Stimulated activated CD8-positive, alpha-beta memory T cell treated with anti-CD3 and anti-CD28 coated beads, Interleukin-7, amount 100 ng/mL, for 48 hours (primary cell): ENCODE measurements around the gene GRIN2A.
A peak's percentile ranks its signal among the peaks of the same experiment; 100 is the strongest.

Source experiments
- DNase-seq, 2 donors: peaks; one replicate each; pipeline ENCODE4 v3.0.0-alpha.2; 2020; ENCODE audit warnings: low read depth in 1 of 2; ENCODE audit errors: extremely low read depth in 1 of 2

The GRIN2A gene

GRCh38 chr16:9971907-9972306, 210.3 kb downstream of the GRIN2A start:
- DNase-seq = no peak

- no peak for DNase-seq
These were observed 211.4 kb downstream of the GRIN2A start for GRCh38 chr16:9970796-9971195.

- no peak for DNase-seq
These were observed 212.0 kb downstream of the GRIN2A start for GRCh38 chr16:9970244-9970643.

- no peak for DNase-seq
These were observed 212.6 kb downstream of the GRIN2A start for GRCh38 chr16:9969580-9969979.

- peak in 1 of 2 donors; percentile 1 for DNase-seq
These were observed 215.6 kb downstream of the GRIN2A start for GRCh38 chr16:9966569-9967157.

- no peak for DNase-seq
These were observed 217.1 kb downstream of the GRIN2A start for GRCh38 chr16:9965079-9965478.

- DNase-seq = no peak
These were observed 217.8 kb downstream of the GRIN2A start for GRCh38 chr16:9964426-9964825.

GRCh38 chr16:9957433-9957832, 224.8 kb downstream of the GRIN2A start:
- DNase-seq = no peak

- no peak for DNase-seq
These were observed 225.2 kb downstream of the GRIN2A start for GRCh38 chr16:9957002-9957401.

- no peak for DNase-seq
These were observed 226.6 kb downstream of the GRIN2A start for GRCh38 chr16:9955677-9956076.

GRCh38 chr16:9953908-9954570, 228.2 kb downstream of the GRIN2A start:
- no peak for DNase-seq

GRCh38 chr16:9950658-9951057, 231.6 kb downstream of the GRIN2A start:
- no peak for DNase-seq

GRCh38 chr16:9949396-9949795, 232.8 kb downstream of the GRIN2A start:
- no peak for DNase-seq

- DNase-seq = no peak
These were observed 233.3 kb downstream of the GRIN2A start for GRCh38 chr16:9948933-9949332.

- no peak for DNase-seq
These were observed 236.1 kb downstream of the GRIN2A start for GRCh38 chr16:9946022-9946720.

GRCh38 chr16:9943121-9943520, 239.1 kb downstream of the GRIN2A start:
- no peak for DNase-seq

- DNase-seq = no peak
These were observed 241.0 kb downstream of the GRIN2A start for GRCh38 chr16:9941245-9941644.

GRCh38 chr16:9934723-9935508, 247.3 kb downstream of the GRIN2A start:
- no peak for DNase-seq

GRCh38 chr16:9932919-9933653, 249.1 kb downstream of the GRIN2A start:
- no peak for DNase-seq

- DNase-seq = no peak
These were observed 250.2 kb downstream of the GRIN2A start for GRCh38 chr16:9932000-9932399.

GRCh38 chr16:9929836-9930235, 252.4 kb downstream of the GRIN2A start:
- DNase-seq = no peak
